Panc1 (cell line): Measurements from ENCODE around the gene PARVB. TPM values are rescaled to one million over a fixed set of nuclear protein-coding genes. Genes with fewer than 3 reads are reported as not detected.
"Not testable (repeated sequence)": the region's sequence is repeated elsewhere in the genome, so short reads cannot be mapped to it uniquely, and the experiment has no call there.

Experiments
- ATAC-seq: fragments of 200-7000 bp; cut with Tn5 transposase; 2 replicates; pipeline ENCODE4 v1.9.1; 2020; ENCODE audit warnings: mild to moderate bottlenecking, moderate library complexity
- BruUV-seq: library from RNA; stranded (reverse); fragments of 400-500 nt; replicated peaks from 2 replicates; lab custom pipeline; 2021; lab: Mats Ljungman, UMichigan
- CTCF ChIA-PET: fragments of 300-600 bp; sonication (Branson Sonifier 250); formaldehyde crosslinking; loops from one replicate; lab custom pipeline; 2022; ENCODE audit warnings: antibody characterized with exemption; lab: Charles Lee
- POLR2A ChIA-PET: fragments of 300-600 bp; sonication (Branson Sonifier 250); formaldehyde crosslinking; loops from one replicate; lab custom pipeline; 2022; ENCODE audit warnings: antibody characterized with exemption; lab: Charles Lee
- DNase-seq: peaks from one replicate; pipeline ENCODE4 v3.0.0-alpha.2; 2010; ENCODE audit warnings: low read depth, low spot score
- H3K27ac ChIP-seq: 2 replicates; pipeline ENCODE4 v1.5.1; 2011; ENCODE audit warnings: mild to moderate bottlenecking, low read length, inconsistent platforms
- H3K27me3 ChIP-seq: fragments of 200-500 bp; sonication (Bioruptor generic); 2 replicates; pipeline ENCODE4 v1.6.0; 2014; ENCODE audit warnings: low read length, inconsistent platforms; ENCODE audit not compliant: control insufficient read depth, insufficient read depth
- H3K36me3 ChIP-seq: fragments of 200-500 bp; sonication (Bioruptor generic); 2 replicates; pipeline ENCODE4 v1.5.1; 2014; ENCODE audit warnings: inconsistent platforms, mild to moderate bottlenecking, low read length, moderate library complexity; ENCODE audit not compliant: control insufficient read depth, insufficient read depth
- H3K4me1 ChIP-seq: 2 replicates; pipeline ENCODE4 v1.5.1; 2011; ENCODE audit warnings: inconsistent platforms, mild to moderate bottlenecking, low read length, moderate library complexity; ENCODE audit not compliant: control insufficient read depth, insufficient read depth
- H3K4me3 ChIP-seq, 2 experiments: 2 replicates each; pipeline ENCODE4 v1.5.1; 2011 to 2012; ENCODE audit warnings: low read depth in 2 of 2, low read length in 2 of 2, mild to moderate bottlenecking in 2 of 2, inconsistent platforms in 1 of 2, moderate library complexity in 1 of 2
- H3K9me3 ChIP-seq: fragments of 200-500 bp; sonication (Bioruptor generic); 2 replicates; pipeline ENCODE4 v1.5.1; 2014; ENCODE audit warnings: low read depth, mild to moderate bottlenecking, inconsistent platforms, low read length, moderate library complexity; ENCODE audit not compliant: control insufficient read depth, insufficient read depth
- POLR2AphosphoS5 ChIP-seq: IDR thresholded peaks from 2 replicates; pipeline ENCODE4 v1.6.1; 2012; ENCODE audit warnings: mild to moderate bottlenecking, low read depth, low read length, moderate library complexity
- SIN3A ChIP-seq: IDR thresholded peaks from 2 replicates; pipeline ENCODE4 v1.6.1; 2012; ENCODE audit warnings: low read depth, mild to moderate bottlenecking, low read length, moderate library complexity, borderline replicate concordance; ENCODE audit not compliant: insufficient read depth
- TCF7L2 ChIP-seq: IDR thresholded peaks from 2 replicates; pipeline ENCODE4 v1.6.1; 2011; ENCODE audit warnings: mild to moderate bottlenecking, low read depth, low read length, inconsistent platforms
- in situ Hi-C: cut with HindIII; loops from 2 replicates; pipeline ENCODE4 v1.10.0; 2016; ENCODE audit warnings: low sequenced_read_pairs, low pct_unique_long_range_greater_than_20kb
- intact Hi-C: fragments of 100-400 bp; cut with micrococcal nuclease; formaldehyde crosslinking; loops from one replicate; pipeline ENCODE4 v1.10.0; 2022; ENCODE audit not compliant: unreplicated experiment
- total RNA-seq: library from RNA; stranded (reverse); gene quantifications from one replicate; pipeline ENCODE4 v1.2.1, GENCODE V29; 2021; ENCODE audit not compliant: unreplicated experiment
- TF ChIP-seq, protein P1 (sequence below), 2 experiments: IDR thresholded peaks; 2 replicates each; pipeline ENCODE4 v1.6.1; 2011 to 2012; ENCODE audit warnings: low read depth in 2 of 2, control low read depth in 1 of 2, low read length in 1 of 2, mild to moderate bottlenecking in 1 of 2, moderate library complexity in 1 of 2; ENCODE audit not compliant: insufficient read depth in 1 of 2
- TF ChIP-seq, protein P2 (sequence below): fragments of 450-650 bp; IDR thresholded peaks from 2 replicates; pipeline ENCODE4 v1.5.1; 2017; ENCODE audit warnings: mild to moderate bottlenecking

PARVB gene
- total RNA-seq, 1 experiment from 2014 or later, result 28.1 TPM

DNA sequence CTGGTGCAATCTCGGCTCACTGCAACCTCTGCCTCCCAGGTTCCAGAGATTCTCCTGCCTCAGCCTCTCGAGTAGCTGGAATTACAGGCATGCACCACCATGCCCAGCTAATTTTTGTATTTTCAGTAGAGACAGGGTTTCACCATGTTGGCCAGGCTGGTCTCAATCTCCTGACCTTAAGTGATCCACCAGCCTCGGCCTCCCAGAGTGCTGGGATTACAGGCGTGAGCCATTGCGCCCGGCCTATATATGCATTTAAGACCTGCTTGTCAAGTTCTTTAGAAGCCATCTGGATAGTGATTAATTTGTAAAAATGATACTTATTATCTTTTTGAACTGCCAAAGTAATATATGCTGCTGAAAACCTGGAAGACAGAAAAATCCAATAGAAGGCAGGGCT is 86.6 kb downstream of the PARVB start:
- H3K36me3 ChIP-seq, H3K27ac ChIP-seq, H3K4me1 ChIP-seq, H3K27me3 ChIP-seq, H3K4me3 ChIP-seq, intact Hi-C loops, H3K9me3 ChIP-seq, BruUV-seq, POLR2A ChIA-PET, ATAC-seq, in situ Hi-C loops, DNase-seq: not testable (repeated sequence)
- CTCF ChIA-PET, result interaction anchor here (0.6 kb wide), 1 partner anchor 117 kb away, joined by 3 read pairs; no protein-coding TSS in a partner anchor

DNA sequence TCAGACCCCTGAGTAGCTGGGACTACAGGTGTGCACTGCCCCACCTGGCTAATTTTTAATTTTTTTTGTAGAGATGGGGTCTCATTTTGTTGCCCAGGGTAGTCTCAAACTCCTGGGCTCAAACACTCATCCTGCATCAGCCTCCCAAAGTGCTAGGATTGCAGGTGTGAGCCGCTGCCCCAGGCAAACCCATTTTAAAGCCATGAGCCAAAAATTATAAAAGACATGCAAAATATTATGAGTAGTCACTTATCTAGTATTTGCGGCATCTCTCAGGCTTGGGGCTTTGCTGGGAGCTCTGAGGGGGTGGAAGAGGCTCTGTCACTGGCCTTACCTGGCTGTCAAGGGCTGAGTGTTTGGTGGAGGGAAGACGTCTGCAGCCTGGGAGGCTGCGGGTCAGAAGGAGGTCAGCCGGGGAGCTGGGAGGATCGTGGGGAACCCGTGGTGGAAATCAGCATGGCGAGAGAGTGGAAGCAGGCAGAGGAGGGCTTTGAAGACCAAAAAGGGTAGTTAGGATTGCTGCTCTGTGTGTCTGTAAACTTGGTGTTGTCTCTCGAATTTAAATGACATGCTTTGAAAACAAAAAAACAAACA is 87.6 kb downstream of the PARVB start:
- TF ChIP-seq, protein P1, sequence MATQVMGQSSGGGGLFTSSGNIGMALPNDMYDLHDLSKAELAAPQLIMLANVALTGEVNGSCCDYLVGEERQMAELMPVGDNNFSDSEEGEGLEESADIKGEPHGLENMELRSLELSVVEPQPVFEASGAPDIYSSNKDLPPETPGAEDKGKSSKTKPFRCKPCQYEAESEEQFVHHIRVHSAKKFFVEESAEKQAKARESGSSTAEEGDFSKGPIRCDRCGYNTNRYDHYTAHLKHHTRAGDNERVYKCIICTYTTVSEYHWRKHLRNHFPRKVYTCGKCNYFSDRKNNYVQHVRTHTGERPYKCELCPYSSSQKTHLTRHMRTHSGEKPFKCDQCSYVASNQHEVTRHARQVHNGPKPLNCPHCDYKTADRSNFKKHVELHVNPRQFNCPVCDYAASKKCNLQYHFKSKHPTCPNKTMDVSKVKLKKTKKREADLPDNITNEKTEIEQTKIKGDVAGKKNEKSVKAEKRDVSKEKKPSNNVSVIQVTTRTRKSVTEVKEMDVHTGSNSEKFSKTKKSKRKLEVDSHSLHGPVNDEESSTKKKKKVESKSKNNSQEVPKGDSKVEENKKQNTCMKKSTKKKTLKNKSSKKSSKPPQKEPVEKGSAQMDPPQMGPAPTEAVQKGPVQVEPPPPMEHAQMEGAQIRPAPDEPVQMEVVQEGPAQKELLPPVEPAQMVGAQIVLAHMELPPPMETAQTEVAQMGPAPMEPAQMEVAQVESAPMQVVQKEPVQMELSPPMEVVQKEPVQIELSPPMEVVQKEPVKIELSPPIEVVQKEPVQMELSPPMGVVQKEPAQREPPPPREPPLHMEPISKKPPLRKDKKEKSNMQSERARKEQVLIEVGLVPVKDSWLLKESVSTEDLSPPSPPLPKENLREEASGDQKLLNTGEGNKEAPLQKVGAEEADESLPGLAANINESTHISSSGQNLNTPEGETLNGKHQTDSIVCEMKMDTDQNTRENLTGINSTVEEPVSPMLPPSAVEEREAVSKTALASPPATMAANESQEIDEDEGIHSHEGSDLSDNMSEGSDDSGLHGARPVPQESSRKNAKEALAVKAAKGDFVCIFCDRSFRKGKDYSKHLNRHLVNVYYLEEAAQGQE (IDR thresholded peaks at IDR 0.05; ENCODE audit: insufficient read depth in 1 of 2, low read depth in 2 of 2, low read length in 1 of 2), result no peak
- no peaks in the 10 kb centered on the region for H3K9me3 ChIP-seq
- no peaks in the 10 kb centered on the region for H3K4me1 ChIP-seq
- no peak for DNase-seq
- H3K36me3 ChIP-seq, result no peaks in the 10 kb centered on the region
- CTCF ChIA-PET, result no interaction called here
- H3K27me3 ChIP-seq, result no peaks in the 10 kb centered on the region
- in situ Hi-C loops, result no loop called here
- no peak for ATAC-seq
- intact Hi-C loops, result no loop called here
- H3K27ac ChIP-seq, result no peak overlapping the region
- POLR2A ChIA-PET, result no interaction called here
- H3K4me3 ChIP-seq, result no peak overlapping the region
- no TSS peak for BruUV-seq

DNA sequence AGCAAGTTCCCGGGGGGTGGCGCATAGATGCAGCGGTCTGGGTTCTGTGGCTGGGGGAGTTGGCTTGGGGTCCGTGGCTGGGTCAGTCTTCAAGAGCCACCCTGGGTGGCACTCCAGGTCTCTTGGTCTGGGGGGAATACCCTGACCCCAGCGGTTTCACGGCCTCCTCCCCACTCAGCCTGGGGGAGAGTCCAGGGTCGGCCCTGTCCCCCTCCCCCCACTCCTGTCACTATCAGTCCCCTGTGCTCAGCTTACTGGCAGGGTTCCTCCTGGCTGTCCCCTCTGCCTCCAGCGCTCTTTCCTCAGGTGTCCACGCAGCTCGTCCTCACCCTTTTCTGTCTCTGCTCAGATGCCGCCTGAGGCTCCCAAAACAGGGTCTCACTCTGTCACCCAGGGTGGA is 88.1 kb downstream of the PARVB start:
- CTCF ChIA-PET, result no interaction called here
- POLR2A ChIA-PET, result no interaction called here
- Histone ChIP-seq H3K9me3 (no peaks in the 10 kb centered on the region), H3K27ac (no peak overlapping the region), H3K4me3 (no peak overlapping the region), H3K36me3 (no peaks in the 10 kb centered on the region), H3K4me1 (no peaks in the 10 kb centered on the region), H3K27me3 (no peaks in the 10 kb centered on the region)
- TF ChIP-seq, protein P1 (IDR thresholded peaks at IDR 0.05; ENCODE audit: insufficient read depth in 1 of 2, low read depth in 2 of 2, low read length in 1 of 2), result no peak
- TF ChIP-seq POLR2AphosphoS5, result no peak
- no peak for TF ChIP-seq SIN3A
- no peak for TF ChIP-seq TCF7L2
- TF ChIP-seq, protein P2, sequence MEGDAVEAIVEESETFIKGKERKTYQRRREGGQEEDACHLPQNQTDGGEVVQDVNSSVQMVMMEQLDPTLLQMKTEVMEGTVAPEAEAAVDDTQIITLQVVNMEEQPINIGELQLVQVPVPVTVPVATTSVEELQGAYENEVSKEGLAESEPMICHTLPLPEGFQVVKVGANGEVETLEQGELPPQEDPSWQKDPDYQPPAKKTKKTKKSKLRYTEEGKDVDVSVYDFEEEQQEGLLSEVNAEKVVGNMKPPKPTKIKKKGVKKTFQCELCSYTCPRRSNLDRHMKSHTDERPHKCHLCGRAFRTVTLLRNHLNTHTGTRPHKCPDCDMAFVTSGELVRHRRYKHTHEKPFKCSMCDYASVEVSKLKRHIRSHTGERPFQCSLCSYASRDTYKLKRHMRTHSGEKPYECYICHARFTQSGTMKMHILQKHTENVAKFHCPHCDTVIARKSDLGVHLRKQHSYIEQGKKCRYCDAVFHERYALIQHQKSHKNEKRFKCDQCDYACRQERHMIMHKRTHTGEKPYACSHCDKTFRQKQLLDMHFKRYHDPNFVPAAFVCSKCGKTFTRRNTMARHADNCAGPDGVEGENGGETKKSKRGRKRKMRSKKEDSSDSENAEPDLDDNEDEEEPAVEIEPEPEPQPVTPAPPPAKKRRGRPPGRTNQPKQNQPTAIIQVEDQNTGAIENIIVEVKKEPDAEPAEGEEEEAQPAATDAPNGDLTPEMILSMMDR, result no peak
- no TSS peak for BruUV-seq
- ATAC-seq, result no peak
- DNase-seq, result no peak
- in situ Hi-C loops (no loop called here), intact Hi-C loops (no loop called here)
